GM21423 (cell line): ENCODE results near the gene WDFY1.

Source experiments
- ATAC-seq: cut with Tn5 transposase; IDR thresholded peaks from one replicate; pipeline ENCODE4 v1.9.1; 2021; ENCODE audit warnings: mild to moderate bottlenecking, moderate library complexity; ENCODE audit not compliant: unreplicated experiment

Gene WDFY1

GRCh38 chr2:223826995-223827394, 118.1 kb downstream of the WDFY1 start:
- no peak for ATAC-seq
